Keratinocyte (primary cell): ENCODE measurements around the gene SNRPD1. TPM values are rescaled to one million over a fixed set of nuclear protein-coding genes. Genes with fewer than 3 reads are reported as not detected.

Source experiments
- DNase-seq: peaks from one replicate; pipeline ENCODE4 v3.0.0-alpha.2; 2011; ENCODE audit warnings: low read depth, missing footprints, low spot score
- FAIRE-seq: peaks from 2 replicates; lab custom pipeline; 2011; peaks lifted over from hg19 to GRCh38; lab: Jason Lieb, UNC
- H2AFZ ChIP-seq: 2 replicates; pipeline ENCODE4 v1.6.0; 2012; ENCODE audit warnings: low read length, control low read depth, inconsistent platforms; ENCODE audit not compliant: control insufficient read depth
- H3K27ac ChIP-seq: 2 replicates; pipeline ENCODE4 v1.5.1; 2011; ENCODE audit warnings: low read length; ENCODE audit not compliant: control insufficient read depth, insufficient read depth
- H3K27me3 ChIP-seq: 3 replicates; pipeline ENCODE4 v1.6.0; 2011; ENCODE audit warnings: low read length; ENCODE audit not compliant: control insufficient read depth, insufficient read depth; ENCODE audit errors: extremely low read depth
- H3K36me3 ChIP-seq, 2 experiments: 2 replicates in 1 of 2; 3 replicates in 1 of 2; pipeline ENCODE4 v1.5.1; 2011; ENCODE audit warnings: low read length in 2 of 2, mild to moderate bottlenecking in 1 of 2; ENCODE audit not compliant: control insufficient read depth in 2 of 2, insufficient read depth in 2 of 2; ENCODE audit errors: extremely low read depth in 1 of 2
- H3K4me1 ChIP-seq: 3 replicates; pipeline ENCODE4 v1.5.1; 2011; ENCODE audit warnings: low read length; ENCODE audit not compliant: control insufficient read depth, insufficient read depth; ENCODE audit errors: extremely low read depth
- H3K4me2 ChIP-seq: 3 replicates; pipeline ENCODE4 v1.6.0; 2011; ENCODE audit warnings: low read depth, low read length; ENCODE audit not compliant: control insufficient read depth, insufficient read depth; ENCODE audit errors: extremely low read depth
- H3K4me3 ChIP-seq, 3 experiments: fragments of 200-600 bp in 1 of 3; sonication (generic) in 1 of 3; 2 replicates in 2 of 3; 3 replicates in 1 of 3; pipeline ENCODE4 v1.5.1; 2011 to 2016; ENCODE audit warnings: low read length in 3 of 3, mild to moderate bottlenecking in 3 of 3, control low read depth in 2 of 3, inconsistent platforms in 1 of 3, low read depth in 1 of 3, mixed read lengths in 1 of 3, mixed run types in 1 of 3, moderate library complexity in 1 of 3; ENCODE audit not compliant: control insufficient read depth in 2 of 3, insufficient read depth in 2 of 3; ENCODE audit errors: extremely low read depth in 1 of 3
- H3K79me2 ChIP-seq: 2 replicates; pipeline ENCODE4 v1.6.0; 2012; ENCODE audit warnings: low read length; ENCODE audit not compliant: control insufficient read depth, insufficient read depth
- H3K9ac ChIP-seq: 3 replicates; pipeline ENCODE4 v1.6.0; 2011; ENCODE audit warnings: low read length; ENCODE audit not compliant: control insufficient read depth, insufficient read depth; ENCODE audit errors: extremely low read depth
- H3K9me1 ChIP-seq: 3 replicates; pipeline ENCODE4 v1.6.0; 2011; ENCODE audit warnings: low read length; ENCODE audit not compliant: control insufficient read depth, insufficient read depth; ENCODE audit errors: extremely low read depth
- H3K9me3 ChIP-seq: 2 replicates; pipeline ENCODE4 v1.5.1; 2012; ENCODE audit warnings: low read depth, low read length; ENCODE audit not compliant: control insufficient read depth
- H4K20me1 ChIP-seq: 3 replicates; pipeline ENCODE4 v1.6.0; 2011; ENCODE audit warnings: low read length; ENCODE audit not compliant: control insufficient read depth, insufficient read depth; ENCODE audit errors: extremely low read depth
- EZH2 ChIP-seq: IDR thresholded peaks from one replicate; pipeline ENCODE4 v1.6.1; 2012; ENCODE audit warnings: inconsistent platforms, mild to moderate bottlenecking, low read length, moderate library complexity
- dilution Hi-C: fragments of 300-500 bp; cut with MboI; formaldehyde crosslinking; loops from one replicate; pipeline ENCODE4 v1.7.0; 2020; ENCODE audit warnings: low sequenced_read_pairs; ENCODE audit not compliant: extremely low pct_ligation_motif_present
- polyA plus RNA-seq, 5 experiments: library from polyadenylated mRNA; depleted of rRNA in 3 of 5; stranded (reverse) in 3 of 5; stranded (forward) in 1 of 5; unstranded in 1 of 5; fragments of >200 nt; gene quantifications; 1 replicate in 1 of 5; 2 replicates in 3 of 5; 3 replicates in 1 of 5; pipeline versions ENCODE4 v1.2.1 to v1.2.3, GENCODE V29; 2011 to 2012; ENCODE audit warnings: missing spikeins in 2 of 5, low read depth in 1 of 5, low replicate concordance in 1 of 5
- small RNA-seq, 3 experiments: library from RNA; depleted of rRNA; stranded (forward); fragments of <200 nt; gene quantifications; one replicate each; pipeline ENCODE3, GENCODE V24; 2012; ENCODE audit warnings: low read depth in 3 of 3, low replicate concordance in 1 of 3; ENCODE audit not compliant: insufficient read length in 3 of 3
- TF ChIP-seq, protein P1 (sequence below), 3 experiments: IDR thresholded peaks in 1 of 3; conservative IDR thresholded peaks in 1 of 3; optimal IDR thresholded peaks in 1 of 3; 2 replicates in 2 of 3; 3 replicates in 1 of 3; pipeline versions ENCODE3 to v1.5.1; 2011; ENCODE audit warnings: low read length in 3 of 3, mild to moderate bottlenecking in 3 of 3, moderate library complexity in 2 of 3, control low read depth in 1 of 3, inconsistent platforms in 1 of 3; ENCODE audit not compliant: insufficient read depth in 2 of 3; ENCODE audit errors: extremely low read depth in 1 of 3

The SNRPD1 gene
- polyA plus RNA-seq, 1 donor (not counting 4 experiments of a cell fraction or from before 2014, with no cell fraction given): 137 TPM

DNA sequence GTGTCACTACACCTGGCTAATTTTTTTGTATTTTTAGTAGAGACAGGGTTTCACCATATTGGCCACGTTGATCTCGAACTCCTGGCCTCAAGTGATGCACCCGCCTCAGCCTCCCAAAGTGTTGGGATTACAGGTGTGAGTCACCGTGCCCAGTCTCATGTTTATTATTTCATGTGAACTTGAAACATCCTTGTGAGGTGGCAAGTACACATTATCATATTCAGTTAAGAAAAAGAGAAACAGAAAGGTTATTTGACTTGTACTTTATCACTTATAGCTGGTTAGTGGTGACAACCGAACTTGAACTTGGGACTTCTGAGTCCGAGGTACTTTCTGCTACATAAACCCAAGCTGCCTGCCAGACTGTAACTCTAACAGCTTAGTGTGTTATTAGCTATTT is 68.0 kb downstream of the SNRPD1 start:
- Histone ChIP-seq H4K20me1 (no peaks in the 10 kb centered on the region), H3K4me1 (peaks cover 8% of the 10 kb centered on the region), H3K9ac (no peak overlapping the region), H3K9me1 (no peaks in the 10 kb centered on the region), H3K27ac (no peak overlapping the region), H3K27me3 (no peaks in the 10 kb centered on the region), H3K79me2 (no peaks in the 10 kb centered on the region), H3K36me3 (peaks cover 0 to 8% of the 10 kb centered on the region in 2 experiments), H3K4me2 (no peak overlapping the region), H2AFZ (no peak overlapping the region), H3K9me3 (no peaks in the 10 kb centered on the region), H3K4me3 (no peak overlapping the region)
- DNase-seq: no peak
- no peak for FAIRE-seq
- dilution Hi-C loops: no loop called here
- TF ChIP-seq, protein P1, sequence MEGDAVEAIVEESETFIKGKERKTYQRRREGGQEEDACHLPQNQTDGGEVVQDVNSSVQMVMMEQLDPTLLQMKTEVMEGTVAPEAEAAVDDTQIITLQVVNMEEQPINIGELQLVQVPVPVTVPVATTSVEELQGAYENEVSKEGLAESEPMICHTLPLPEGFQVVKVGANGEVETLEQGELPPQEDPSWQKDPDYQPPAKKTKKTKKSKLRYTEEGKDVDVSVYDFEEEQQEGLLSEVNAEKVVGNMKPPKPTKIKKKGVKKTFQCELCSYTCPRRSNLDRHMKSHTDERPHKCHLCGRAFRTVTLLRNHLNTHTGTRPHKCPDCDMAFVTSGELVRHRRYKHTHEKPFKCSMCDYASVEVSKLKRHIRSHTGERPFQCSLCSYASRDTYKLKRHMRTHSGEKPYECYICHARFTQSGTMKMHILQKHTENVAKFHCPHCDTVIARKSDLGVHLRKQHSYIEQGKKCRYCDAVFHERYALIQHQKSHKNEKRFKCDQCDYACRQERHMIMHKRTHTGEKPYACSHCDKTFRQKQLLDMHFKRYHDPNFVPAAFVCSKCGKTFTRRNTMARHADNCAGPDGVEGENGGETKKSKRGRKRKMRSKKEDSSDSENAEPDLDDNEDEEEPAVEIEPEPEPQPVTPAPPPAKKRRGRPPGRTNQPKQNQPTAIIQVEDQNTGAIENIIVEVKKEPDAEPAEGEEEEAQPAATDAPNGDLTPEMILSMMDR (optimal IDR thresholded peaks at IDR 0.05 in 1 of 3, IDR thresholded peaks at IDR 0.05 in 1 of 3, conservative IDR thresholded peaks at IDR 0.05 in 1 of 3; ENCODE audit: extremely low read depth in 1 of 3, insufficient read depth in 2 of 3, low read length in 3 of 3): no peak
- TF ChIP-seq EZH2: no peak

DNA sequence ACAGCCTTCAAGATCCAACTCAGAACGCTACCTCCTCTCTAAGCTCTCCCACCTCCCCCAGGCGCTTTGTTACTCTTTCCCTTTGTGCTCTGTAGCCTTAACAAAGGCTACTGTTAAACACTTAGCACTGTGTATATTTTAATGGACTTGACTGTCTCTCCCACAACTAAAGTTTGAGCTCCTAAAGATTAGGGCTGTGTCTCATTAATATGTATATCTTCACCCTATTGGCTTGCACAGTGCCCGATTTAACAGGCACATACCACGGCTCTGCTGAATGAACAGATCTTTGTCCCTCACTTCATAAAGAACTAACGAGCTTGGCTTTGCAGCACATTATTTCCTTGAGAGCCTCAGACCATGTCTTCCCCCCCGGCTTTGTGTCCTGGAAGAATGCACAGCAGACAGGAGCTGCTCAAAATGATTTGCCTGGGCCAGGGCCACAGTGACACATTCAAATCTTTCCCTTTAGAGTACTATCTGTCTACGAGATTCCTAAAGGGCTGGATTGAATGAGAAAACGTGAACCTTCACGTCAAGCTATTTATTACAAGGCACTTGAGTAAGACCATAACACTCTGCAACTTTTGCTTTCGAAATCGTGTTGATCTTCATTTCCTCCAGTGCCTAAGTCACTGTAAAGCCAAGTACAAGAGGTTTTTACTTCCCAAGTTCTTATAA is 70.4 kb downstream of the SNRPD1 start:
- H3K27ac ChIP-seq: no peak overlapping the region
- H3K4me3 ChIP-seq: no peak overlapping the region
- H3K9me1 ChIP-seq: no peaks in the 10 kb centered on the region
- TF ChIP-seq, protein P1 (optimal IDR thresholded peaks at IDR 0.05 in 1 of 3, IDR thresholded peaks at IDR 0.05 in 1 of 3, conservative IDR thresholded peaks at IDR 0.05 in 1 of 3; ENCODE audit: extremely low read depth in 1 of 3, insufficient read depth in 2 of 3, low read length in 3 of 3): no peak
- no peak for TF ChIP-seq EZH2
- H2AFZ ChIP-seq: no peak overlapping the region
- H3K4me1 ChIP-seq: no peaks in the 10 kb centered on the region
- no peak overlapping the region for H3K9ac ChIP-seq
- H3K4me2 ChIP-seq: peak overlapping the region; percentile 40
- dilution Hi-C loops: no loop called here
- FAIRE-seq (no peak), DNase-seq (no peak)
- H3K9me3 ChIP-seq: no peaks in the 10 kb centered on the region
- H3K36me3 ChIP-seq: peaks cover 0 to 8% of the 10 kb centered on the region in 2 experiments
- H4K20me1 ChIP-seq: no peaks in the 10 kb centered on the region
- H3K79me2 ChIP-seq: no peaks in the 10 kb centered on the region
- no peaks in the 10 kb centered on the region for H3K27me3 ChIP-seq

Small RNAs within 50 kb of the gene (small RNA-seq; reads per million reads assigned to genes)
- 0 reads per million in 3 experiments for gene MIR320C1

Other genes starting within 250 kb of the SNRPD1 start
- 5.7 to 12.1 TPM (median 7.4 TPM) in 3 replicates for gene ESCO1, start 11.6 kb upstream of the SNRPD1 start, polyA plus RNA-seq
- 17.2 to 31.6 TPM (median 18.1 TPM) in 3 replicates for gene ABHD3, start 92.5 kb downstream of the SNRPD1 start, polyA plus RNA-seq
- 17.0 to 24.8 TPM (median 18.0 TPM) in 3 replicates for gene MIB1, start 128.5 kb downstream of the SNRPD1 start, polyA plus RNA-seq